Measurements from ENCODE around the gene PGGHG. TPM values are rescaled to one million over a fixed set of nuclear protein-coding genes. Genes with fewer than 3 reads are reported as not detected.
A peak's percentile ranks its signal among the peaks of the same experiment; 100 is the strongest.

The PGGHG gene
- total RNA-seq, 1 donor from 2014 or later: 14.4 TPM

GRCh38 chr11:290621-291231 is 1.8 kb downstream of the PGGHG start:
- Mint-ChIP-seq H3K27me3 (ENCODE audit: unreplicated experiment) (peaks cover 11% of the 10 kb centered on the region), H3K36me3 (ENCODE audit: unreplicated experiment) (no peaks in the 10 kb centered on the region), H3K4me3 (ENCODE audit: unreplicated experiment) (no peak overlapping the region), H3K4me1 (ENCODE audit: low read depth, unreplicated experiment) (no peaks in the 10 kb centered on the region), H3K9me3 (ENCODE audit: unreplicated experiment) (peaks cover 5% of the 10 kb centered on the region), H3K27ac (ENCODE audit: unreplicated experiment) (no peak overlapping the region)
- TF ChIP-seq CTCF (IDR thresholded peaks at IDR 0.05; ENCODE audit: partially characterized antibody, unreplicated experiment): no peak
- DNase-seq: no peak

GRCh38 chr11:291281-292210 is 2.6 kb downstream of the PGGHG start:
- no peak overlapping the region for H3K27ac Mint-ChIP-seq (ENCODE audit: unreplicated experiment)
- TF ChIP-seq CTCF (IDR thresholded peaks at IDR 0.05; ENCODE audit: partially characterized antibody, unreplicated experiment): no peak
- H3K4me3 Mint-ChIP-seq (ENCODE audit: unreplicated experiment): no peak overlapping the region
- H3K9me3 Mint-ChIP-seq (ENCODE audit: unreplicated experiment): peaks cover 2% of the 10 kb centered on the region
- no peaks in the 10 kb centered on the region for H3K4me1 Mint-ChIP-seq (ENCODE audit: low read depth, unreplicated experiment)
- peaks cover 11% of the 10 kb centered on the region for H3K27me3 Mint-ChIP-seq (ENCODE audit: unreplicated experiment)
- DNase-seq: peak; percentile 18
- no peaks in the 10 kb centered on the region for H3K36me3 Mint-ChIP-seq (ENCODE audit: unreplicated experiment)

- no peak overlapping the region for H3K4me3 Mint-ChIP-seq (ENCODE audit: unreplicated experiment)
- peaks cover 2% of the 10 kb centered on the region for H3K9me3 Mint-ChIP-seq (ENCODE audit: unreplicated experiment)
- H3K36me3 Mint-ChIP-seq (ENCODE audit: unreplicated experiment): no peaks in the 10 kb centered on the region
- no peak overlapping the region for H3K27ac Mint-ChIP-seq (ENCODE audit: unreplicated experiment)
- peaks cover 2% of the 10 kb centered on the region for H3K4me1 Mint-ChIP-seq (ENCODE audit: low read depth, unreplicated experiment)
- TF ChIP-seq CTCF (IDR thresholded peaks at IDR 0.05; ENCODE audit: partially characterized antibody, unreplicated experiment): no peak
- H3K27me3 Mint-ChIP-seq (ENCODE audit: unreplicated experiment): peaks cover 10% of the 10 kb centered on the region
- DNase-seq: peak; percentile 10
Measured at GRCh38 chr11:292211-293121, 3.5 kb downstream of the PGGHG start.

GRCh38 chr11:293271-293851 is 4.4 kb downstream of the PGGHG start:
- peaks cover 5% of the 10 kb centered on the region for H3K4me1 Mint-ChIP-seq (ENCODE audit: low read depth, unreplicated experiment)
- peak; percentile 5 for DNase-seq

More at GRCh38 chr11:293271-293851, 4.4 kb downstream of the PGGHG start:
- H3K9me3 Mint-ChIP-seq (ENCODE audit: unreplicated experiment): peaks cover 2% of the 10 kb centered on the region
- TF ChIP-seq CTCF (IDR thresholded peaks at IDR 0.05; ENCODE audit: partially characterized antibody, unreplicated experiment): no peak
- no peak overlapping the region for H3K27ac Mint-ChIP-seq (ENCODE audit: unreplicated experiment)
- H3K4me3 Mint-ChIP-seq (ENCODE audit: unreplicated experiment): no peak overlapping the region
- H3K36me3 Mint-ChIP-seq (ENCODE audit: unreplicated experiment): no peaks in the 10 kb centered on the region
- H3K27me3 Mint-ChIP-seq (ENCODE audit: unreplicated experiment): peaks cover 11% of the 10 kb centered on the region
